GM23248 (cell line): ENCODE measurements around the gene RIMS3. TPM values are rescaled to one million over a fixed set of nuclear protein-coding genes. Genes with fewer than 3 reads are reported as not detected.

Experiments
- DNase-seq: peaks from one replicate; pipeline ENCODE4 v3.0.0-alpha.2; 2015
- H2AFZ ChIP-seq: fragments of 200-600 bp; sonication (generic); 2 replicates; pipeline ENCODE4 v1.6.1; 2016; ENCODE audit warnings: antibody characterized with exemption
- H3F3A ChIP-seq: fragments of 200-600 bp; sonication (generic); 2 replicates; pipeline ENCODE4 v1.6.1; 2016; ENCODE audit warnings: mild to moderate bottlenecking, antibody characterized with exemption, mixed run types; ENCODE audit not compliant: insufficient read depth
- H3K27ac ChIP-seq: fragments of 200-600 bp; sonication (generic); 2 replicates; pipeline ENCODE4 v1.5.1; 2016; ENCODE audit warnings: mild to moderate bottlenecking
- H3K27me3 ChIP-seq: fragments of 200-600 bp; sonication (generic); replicated peaks from 2 replicates; pipeline ENCODE4 v1.6.1; 2016; ENCODE audit warnings: mild to moderate bottlenecking; ENCODE audit not compliant: insufficient read depth
- H3K36me3 ChIP-seq: fragments of 200-600 bp; sonication (generic); 2 replicates; pipeline ENCODE4 v1.6.1; 2016; ENCODE audit warnings: low read depth, mild to moderate bottlenecking
- H3K4me1 ChIP-seq: fragments of 200-600 bp; sonication (generic); 2 replicates; pipeline ENCODE4 v1.6.1; 2016; ENCODE audit warnings: mild to moderate bottlenecking; ENCODE audit not compliant: insufficient read depth
- H3K4me2 ChIP-seq: fragments of 200-600 bp; sonication (generic); one replicate; pipeline ENCODE4 v1.6.1; 2016; ENCODE audit warnings: mild to moderate bottlenecking; ENCODE audit not compliant: unreplicated experiment
- H3K4me3 ChIP-seq: fragments of 200-600 bp; sonication (generic); 2 replicates; pipeline ENCODE4 v1.5.1; 2016; ENCODE audit warnings: mild to moderate bottlenecking
- H3K79me2 ChIP-seq: fragments of 200-600 bp; sonication (generic); 2 replicates; pipeline ENCODE4 v1.6.1; 2016; ENCODE audit warnings: mild to moderate bottlenecking; ENCODE audit not compliant: insufficient read depth
- H3K9ac ChIP-seq: fragments of 200-600 bp; sonication (generic); 2 replicates; pipeline ENCODE4 v1.6.1; 2016; ENCODE audit warnings: mild to moderate bottlenecking
- H3K9me2 ChIP-seq: fragments of 200-600 bp; sonication (generic); 2 replicates; pipeline ENCODE4 v1.6.1; 2016; ENCODE audit warnings: mixed run types, mild to moderate bottlenecking, moderate library complexity; ENCODE audit not compliant: insufficient read depth
- H3K9me3 ChIP-seq: fragments of 200-600 bp; sonication (generic); one replicate; pipeline ENCODE4 v1.6.1; 2017; ENCODE audit warnings: low read depth
- H4K20me1 ChIP-seq: fragments of 200-600 bp; sonication (generic); 2 replicates; pipeline ENCODE4 v1.6.0; 2016; ENCODE audit not compliant: insufficient read depth
- EZH2 ChIP-seq: fragments of 200-600 bp; sonication (generic); IDR thresholded peaks from 2 replicates; pipeline ENCODE4 v1.6.1; 2018; ENCODE audit warnings: antibody characterized with exemption, mild to moderate bottlenecking; ENCODE audit not compliant: insufficient read depth, poor library complexity, severe bottlenecking
- EZH2phosphoT487 ChIP-seq: fragments of 200-600 bp; sonication (generic); IDR thresholded peaks from 2 replicates; pipeline ENCODE4 v1.6.1; 2018; ENCODE audit warnings: antibody characterized with exemption, moderate library complexity, mild to moderate bottlenecking, low read depth; ENCODE audit not compliant: insufficient read depth
- WGBS, 2 experiments: methylation state at CpG; one replicate each; pipeline ENCODE4 v1.1.6; 2015 to 2017; ENCODE audit warnings: low lambda C conversion rate in 2 of 2, low coverage in 1 of 2; ENCODE audit errors: missing lambda C conversion rate in 2 of 2; 5-methylcytosine and 5-hydroxymethylcytosine counted together
- in situ Hi-C: fragments of 300-500 bp; cut with MboI; formaldehyde crosslinking; loops from 2 replicates; pipeline ENCODE4 v1.15.0; 2020
- polyA plus RNA-seq: library from polyadenylated mRNA; unstranded; fragments of >200 nt; fragmentation: Nextera tagmentation; extraction: Ambion mirVana; gene quantifications from 2 replicates; pipeline ENCODE4 v1.2.1, GENCODE V29; 2016
- total RNA-seq: library from RNA; depleted of rRNA; stranded (reverse); fragments of >200 nt; shearing (Covaris generic); gene quantifications from 2 replicates; pipeline ENCODE4 v1.2.3, GENCODE V29; 2014

Gene RIMS3
- total and polyA plus RNA-seq, 2 experiments from 2014 or later: 0.18 TPM; not detected in 1

GRCh38 chr1:40662864-40663263 is 2.6 kb downstream of the RIMS3 start:
- no peak overlapping the region for H3K9ac ChIP-seq
- peaks cover 46% of the 10 kb centered on the region for H3K27me3 ChIP-seq
- H3K4me2 ChIP-seq: no peak overlapping the region
- H3K36me3 ChIP-seq: no peaks in the 10 kb centered on the region
- WGBS, 2 experiments: 80 to 88% methylated on average over 4 of the region's 4 CpGs
- in situ Hi-C loops: no loop called here
- H3K4me3 ChIP-seq: no peak overlapping the region
- no peak for TF ChIP-seq EZH2phosphoT487
- no peak for TF ChIP-seq EZH2
- H3K9me3 ChIP-seq: no peaks in the 10 kb centered on the region
- H3F3A ChIP-seq: no peaks in the 10 kb centered on the region
- no peaks in the 10 kb centered on the region for H3K79me2 ChIP-seq
- H3K9me2 ChIP-seq: no peaks in the 10 kb centered on the region
- H4K20me1 ChIP-seq: no peaks in the 10 kb centered on the region
- H3K27ac ChIP-seq: no peak overlapping the region
- H2AFZ ChIP-seq: no peak overlapping the region
- H3K4me1 ChIP-seq: no peaks in the 10 kb centered on the region
- DNase-seq: peak; percentile 15

DNA sequence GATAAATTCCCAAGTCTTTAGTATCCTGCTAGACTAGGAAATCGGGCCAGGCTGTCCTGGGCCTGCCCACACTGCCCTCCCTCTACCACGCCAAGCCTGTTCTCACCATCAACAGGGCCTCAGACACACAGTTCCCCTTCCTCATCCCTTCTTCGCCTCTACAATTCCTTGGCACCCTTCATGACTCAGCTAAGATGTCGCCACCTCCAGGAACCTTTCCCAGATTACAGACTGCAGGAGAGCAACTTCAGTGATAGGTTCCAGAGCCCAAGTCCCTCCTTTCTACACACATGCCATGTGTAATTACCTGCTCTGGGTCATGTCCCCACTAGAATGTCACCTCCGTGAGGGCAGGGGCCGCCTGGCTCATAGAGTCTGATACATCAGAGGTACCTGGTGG is 3.3 kb downstream of the RIMS3 start:
- in situ Hi-C loops: no loop called here
- 52 to 53% methylated on average over 6 of the region's 6 CpGs for WGBS, 2 experiments
- no peak overlapping the region for H3K9ac ChIP-seq
- no peaks in the 10 kb centered on the region for H3K36me3 ChIP-seq
- no peaks in the 10 kb centered on the region for H3K9me3 ChIP-seq
- H4K20me1 ChIP-seq: no peaks in the 10 kb centered on the region
- peak; percentile 21 for DNase-seq
- H3F3A ChIP-seq: no peaks in the 10 kb centered on the region
- no peaks in the 10 kb centered on the region for H3K4me1 ChIP-seq
- H3K9me2 ChIP-seq: no peaks in the 10 kb centered on the region
- no peak overlapping the region for H3K4me3 ChIP-seq
- H2AFZ ChIP-seq: no peak overlapping the region
- no peak overlapping the region for H3K4me2 ChIP-seq
- no peak for TF ChIP-seq EZH2
- no peak for TF ChIP-seq EZH2phosphoT487
- peaks cover 48% of the 10 kb centered on the region for H3K27me3 ChIP-seq
- H3K27ac ChIP-seq: no peak overlapping the region
- H3K79me2 ChIP-seq: no peaks in the 10 kb centered on the region

- no peak for DNase-seq
- WGBS, 2 experiments: 48 to 49% methylated on average over 5 of the region's 5 CpGs
- Histone ChIP-seq H3K9me3 (no peaks in the 10 kb centered on the region), H4K20me1 (no peaks in the 10 kb centered on the region), H3F3A (no peaks in the 10 kb centered on the region), H3K4me3 (no peak overlapping the region), H3K4me1 (no peaks in the 10 kb centered on the region), H3K4me2 (no peak overlapping the region), H3K79me2 (no peaks in the 10 kb centered on the region), H2AFZ (no peak overlapping the region), H3K9ac (no peak overlapping the region), H3K36me3 (no peaks in the 10 kb centered on the region), H3K27me3 (peaks cover 52% of the 10 kb centered on the region), H3K27ac (no peak overlapping the region), H3K9me2 (no peaks in the 10 kb centered on the region)
- TF ChIP-seq EZH2phosphoT487: no peak
- no peak for TF ChIP-seq EZH2
- in situ Hi-C loops: no loop called here
Observed at GRCh38 chr1:40661678-40662077, 3.8 kb downstream of the RIMS3 start.

- H3K9me2 ChIP-seq: no peaks in the 10 kb centered on the region
- H3K27me3 ChIP-seq: peaks cover 48% of the 10 kb centered on the region
- no peak overlapping the region for H3K4me2 ChIP-seq
- H3F3A ChIP-seq: no peaks in the 10 kb centered on the region
- no peaks in the 10 kb centered on the region for H3K4me1 ChIP-seq
- H4K20me1 ChIP-seq: no peaks in the 10 kb centered on the region
- H3K9ac ChIP-seq: no peak overlapping the region
- H3K36me3 ChIP-seq: no peaks in the 10 kb centered on the region
- H3K27ac ChIP-seq: no peak overlapping the region
- no peak overlapping the region for H3K4me3 ChIP-seq
- no peak overlapping the region for H2AFZ ChIP-seq
- H3K79me2 ChIP-seq: no peaks in the 10 kb centered on the region
- TF ChIP-seq EZH2phosphoT487 (no peak), EZH2 (no peak)
- 24 to 35% methylated on average over 7 of the region's 7 CpGs for whole genome bisulfite sequencing, 2 experiments
- DNase-seq: no peak
- in situ Hi-C loops: no loop called here
- H3K9me3 ChIP-seq: no peaks in the 10 kb centered on the region
Observed at GRCh38 chr1:40659649-40659947, 5.9 kb downstream of the RIMS3 start.
